Upper lobe of left lung (tissue), 4 donors: ENCODE results near the gene PFDN2.

ENCODE experiments used
- CTCF ChIP-seq, 6 experiments: fragments of 450-650 bp in 4 of 6; fragments of 200-600 bp in 2 of 6; sonication (generic) in 2 of 6; IDR thresholded peaks; one replicate each; pipeline ENCODE4 v1.5.1; 2016 to 2019; ENCODE audit warnings: antibody characterized with exemption in 6 of 6
- POLR2A ChIP-seq, 4 donors: fragments of 450-650 bp; IDR thresholded peaks; one replicate each; pipeline ENCODE4 v1.5.1; 2016 to 2017; ENCODE audit warnings: antibody characterized with exemption in 4 of 4, mild to moderate bottlenecking in 2 of 4
- POLR2AphosphoS5 ChIP-seq, 2 donors: sonication (generic); formaldehyde crosslinking; IDR thresholded peaks; one replicate each; pipeline ENCODE4 v1.5.1; 2017; ENCODE audit warnings: antibody characterized with exemption in 2 of 2

- TF ChIP-seq CTCF (IDR thresholded peaks at IDR 0.05): no peak
- TF ChIP-seq POLR2A (IDR thresholded peaks at IDR 0.05): no peak
- no peak for TF ChIP-seq POLR2AphosphoS5 (IDR thresholded peaks at IDR 0.05)
Measured at GRCh38 chr1:161069241-161069640, 48.6 kb downstream of the PFDN2 start.
